GM12878 (cell line): ENCODE data around the gene TCF12. TPM values are rescaled to one million over a fixed set of nuclear protein-coding genes. Genes with fewer than 3 reads are reported as not detected.

Experiments
- ATAC-seq: fragments of 200-7000 bp; cut with Tn5 transposase; 3 replicates; pipeline ENCODE4 v1.9.1; 2020; ENCODE audit warnings: mild to moderate bottlenecking, moderate library complexity
- BruUV-seq: library from RNA; stranded (reverse); fragments of 400-500 nt; replicated peaks from 2 replicates; lab custom pipeline; 2021; lab: Mats Ljungman, UMichigan
- CTCF ChIA-PET: fragments of 300-600 bp; sonication (Branson Sonifier 250); formaldehyde crosslinking; extraction: SDS; loops from one replicate; lab custom pipeline; 2021; ENCODE audit warnings: inconsistent platforms; lab: Yijun Ruan, JAX
- POLR2A ChIA-PET: fragments of 350-600 bp; formaldehyde crosslinking; extraction: SDS; loops from one replicate; lab custom pipeline; 2021; ENCODE audit warnings: inconsistent platforms; lab: Charles Lee
- RAD21 ChIA-PET: fragments of 300-600 bp; sonication (Branson Sonifier 250); formaldehyde crosslinking; loops from one replicate; lab custom pipeline; 2023; ENCODE audit warnings: antibody characterized with exemption; ENCODE audit not compliant: unreplicated experiment; lab: Charles Lee
- SMC1A ChIA-PET: fragments of 300-600 bp; sonication (Branson Sonifier 250); formaldehyde crosslinking; loops from one replicate; lab custom pipeline; 2023; ENCODE audit not compliant: unreplicated experiment, uncharacterized antibody; lab: Charles Lee
- DNase-seq: peaks from one replicate; pipeline ENCODE4 v3.0.0-alpha.2; 2011; ENCODE audit warnings: low read depth, low spot score
- FAIRE-seq: peaks from 3 replicates; lab custom pipeline; 2011; peaks lifted over from hg19 to GRCh38; lab: Jason Lieb, UNC
- H2AFZ ChIP-seq: 2 replicates; pipeline ENCODE4 v1.6.0; 2011; ENCODE audit warnings: low read depth, low read length, control low read depth; ENCODE audit not compliant: control insufficient read depth
- H3K27ac ChIP-seq: 2 replicates; pipeline ENCODE4 v1.5.1; 2011; ENCODE audit warnings: control low read depth; ENCODE audit not compliant: control insufficient read depth, insufficient read depth
- H3K27me3 ChIP-seq, 2 experiments: replicated peaks in 1 of 2; 2 replicates each; pipeline versions ENCODE4 v1.6.0 to v1.6.1; 2011; ENCODE audit warnings: low read length in 1 of 2; ENCODE audit not compliant: control insufficient read depth in 2 of 2, insufficient read depth in 2 of 2
- H3K36me3 ChIP-seq, 2 experiments: 2 replicates each; pipeline ENCODE4 v1.5.1; 2011; ENCODE audit warnings: low read length in 1 of 2; ENCODE audit not compliant: control insufficient read depth in 2 of 2, insufficient read depth in 2 of 2
- H3K4me1 ChIP-seq: 2 replicates; pipeline ENCODE4 v1.6.1; 2011; ENCODE audit warnings: mild to moderate bottlenecking, low read length, moderate library complexity, mixed read lengths; ENCODE audit not compliant: control insufficient read depth, insufficient read depth
- H3K4me2 ChIP-seq: 2 replicates; pipeline ENCODE4 v1.6.0; 2011; ENCODE audit warnings: control low read depth; ENCODE audit not compliant: control insufficient read depth, insufficient read depth
- H3K4me3 ChIP-seq: fragments of 200-600 bp; sonication (generic); 2 replicates; pipeline ENCODE4 v1.5.1; 2016
- H3K79me2 ChIP-seq: 2 replicates; pipeline ENCODE4 v1.6.0; 2011; ENCODE audit warnings: low read length; ENCODE audit not compliant: control insufficient read depth, insufficient read depth
- H3K9ac ChIP-seq: 2 replicates; pipeline ENCODE4 v1.8.0; 2011; ENCODE audit warnings: low read length, control low read depth, mixed read lengths; ENCODE audit not compliant: control insufficient read depth, insufficient read depth
- H3K9me3 ChIP-seq: replicated peaks from 3 replicates; pipeline ENCODE4 v1.5.1; 2011; ENCODE audit warnings: mild to moderate bottlenecking, low read length; ENCODE audit not compliant: control insufficient read depth, insufficient read depth
- H4K20me1 ChIP-seq: 2 replicates; pipeline ENCODE4 v1.6.0; 2011; ENCODE audit not compliant: control insufficient read depth, insufficient read depth
- IRF5 ChIP-seq: fragments of 450-650 bp; IDR thresholded peaks from 2 replicates; pipeline ENCODE4 v1.6.1; 2017; ENCODE audit warnings: borderline replicate concordance
- WGBS: methylation state at CpG from one replicate; pipeline ENCODE4 v1.1.6; 2016; ENCODE audit warnings: low lambda C conversion rate; ENCODE audit not compliant: insufficient replicate concordance, insufficient coverage; ENCODE audit errors: missing lambda C conversion rate; 5-methylcytosine and 5-hydroxymethylcytosine counted together
- in situ Hi-C: fragments of 300-500 bp; cut with MboI; formaldehyde crosslinking; loops from 9 replicates; pipeline ENCODE4 v1.14.3; 2018; ENCODE audit warnings: mixed read lengths
- intact Hi-C: fragments of 100-400 bp; cut with micrococcal nuclease; formaldehyde crosslinking; loops from one replicate; pipeline ENCODE4 v1.14.2; 2022; ENCODE audit not compliant: unreplicated experiment
- polyA plus RNA-seq, 11 experiments: library from polyadenylated mRNA; depleted of rRNA in 4 of 11; unstranded in 6 of 11; stranded (reverse) in 5 of 11; fragments of >200 nt; fragmentation: Nextera tagmentation in 4 of 11; fragmentation: Illumina TruSeq in 1 of 11; extraction: Ambion mirVana in 4 of 11; extraction: Trizol in 1 of 11; gene quantifications; 1 replicate in 1 of 11; 2 replicates in 10 of 11; pipeline versions ENCODE4 v1.2.1 to v1.2.3, GENCODE V29; 2011 to 2016; ENCODE audit warnings: inconsistent platforms in 2 of 11, missing spikeins in 2 of 11, low read depth in 1 of 11
- small RNA-seq: library from RNA; depleted of rRNA; stranded (forward); fragments of <200 nt; gene quantifications from one replicate; pipeline ENCODE3, GENCODE V24; 2014
- total RNA-seq, 4 experiments: library from RNA; depleted of rRNA in 3 of 4; stranded (reverse); fragments of >200 nt in 3 of 4; fragmentation: Illumina TruSeq in 1 of 4; extraction: Trizol in 1 of 4; gene quantifications; 2 replicates each; pipeline versions ENCODE4 v1.2.1 to v1.2.3, GENCODE V29; 2013 to 2021

Gene TCF12
- total and polyA plus RNA-seq, 10 of the 15 experiments (the other 5 are each of a cell fraction or from before 2014, with no cell fraction given), result 8.2 to 70.9 (median 49.5) TPM

- FAIRE-seq (no peak), DNase-seq (no peak), ATAC-seq (no peak)
- Histone ChIP-seq H3K9me3 (no peaks in the 10 kb centered on the region), H3K27ac (no peak overlapping the region), H4K20me1 (no peaks in the 10 kb centered on the region), H3K36me3 (no peaks in the 10 kb centered on the region), H3K9ac (no peak overlapping the region), H2AFZ (no peak overlapping the region), H3K79me2 (no peaks in the 10 kb centered on the region), H3K4me3 (no peak overlapping the region), H3K4me2 (no peak overlapping the region), H3K27me3 (peaks cover 0 to 2% of the 10 kb centered on the region in 2 experiments; a peak in 2 of 4 replicates), H3K4me1 (no peaks in the 10 kb centered on the region)
- POLR2A ChIA-PET, result no interaction called here
- intact Hi-C loops, result no loop called here
- SMC1A ChIA-PET, result interaction anchor here (0.6 to 5.4 kb wide), 5 partner anchors 145 to 203 kb away, joined by 3 to 83 read pairs (median 6); no protein-coding TSS in a partner anchor
- RAD21 ChIA-PET, result interaction anchor here (0.6 to 7.0 kb wide), 4 partner anchors 189 to 203 kb away, joined by 3 to 156 read pairs (median 8); no protein-coding TSS in a partner anchor
- BruUV-seq, result no TSS peak
- WGBS, result 19% methylated on average over 5 of the region's 5 CpGs
- in situ Hi-C loops, result no loop called here
- TF ChIP-seq IRF5, result no peak
- CTCF ChIA-PET, result interaction anchor here (1.3 to 9.3 kb wide), 7 partner anchors 12 to 203 kb away, joined by 3 to 242 read pairs (median 16); no protein-coding TSS in a partner anchor
Measured at GRCh38 chr15:57339321-57339720, 420.9 kb downstream of the TCF12 start.

Small RNA genes within 50 kb of the gene (small RNA-seq; reads per million reads assigned to genes)
- gene RF01210, result not detected

Other genes with a start within 250 kb of the TCF12 start
- gene ZNF280D, start 185.1 kb upstream of the TCF12 start, total RNA-seq (2014; rRNA removed), result 9.8 and 10.2 TPM in 2 replicates
- gene ZNF280D, start 185.1 kb upstream of the TCF12 start, total RNA-seq (2014; rRNA removed; fragmentation: Illumina TruSeq; extraction: Trizol), result 18.5 and 19.6 TPM in 2 replicates
- 18.6 and 19.5 TPM in 2 replicates for gene ZNF280D, start 185.1 kb upstream of the TCF12 start, total RNA-seq (2021)
- 5.6 and 13.0 TPM in 2 replicates for gene ZNF280D, start 185.1 kb upstream of the TCF12 start, polyA plus RNA-seq (2011; rRNA removed)
- 11.9 and 14.5 TPM in 2 replicates for gene ZNF280D, start 185.1 kb upstream of the TCF12 start, polyA plus RNA-seq (2014; fragmentation: Illumina TruSeq; extraction: Trizol)
- 1 to 10 TPM; 6.4 to 7.5 TPM for gene ZNF280D, start 185.1 kb upstream of the TCF12 start, polyA plus RNA-seq (2014; fragmentation: Nextera tagmentation; extraction: Ambion mirVana)
- 5.5 and 5.9 TPM in 2 replicates for gene ZNF280D, start 185.1 kb upstream of the TCF12 start, polyA plus RNA-seq (2014; rRNA removed)
- 1 to 10 TPM; 8.3 to 9.0 TPM for gene ZNF280D, start 185.1 kb upstream of the TCF12 start, polyA plus RNA-seq (2016; fragmentation: Nextera tagmentation; extraction: Ambion mirVana)